ENCODE data around the gene SETBP1. TPM values are rescaled to one million over a fixed set of nuclear protein-coding genes. Genes with fewer than 3 reads are reported as not detected.

SETBP1 gene
- total and polyA plus RNA-seq, 2 of the 8 experiments (the other 6 are each of a cell fraction or from before 2014, with no cell fraction given), result 2.0 to 6.5 TPM

DNA sequence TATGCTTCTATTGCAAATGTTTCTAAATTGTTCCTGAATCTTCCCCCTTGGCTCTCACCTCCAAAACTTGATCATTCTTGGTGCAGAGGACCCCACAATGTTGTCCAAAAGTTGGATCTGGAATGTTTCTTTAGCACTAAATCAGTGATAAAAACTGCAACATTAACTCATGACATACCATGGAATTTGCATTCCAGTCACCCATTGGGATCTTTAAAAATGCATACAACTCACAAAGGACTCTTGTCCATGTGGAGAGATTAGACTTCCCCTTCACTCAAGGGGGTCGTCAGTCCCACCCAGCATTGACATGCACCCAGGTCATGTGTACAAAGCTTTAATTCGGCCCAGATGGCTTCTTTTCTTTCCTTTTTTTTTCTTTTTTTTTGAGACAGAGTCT is 169.3 kb downstream of the SETBP1 start:
- H4K8ac ChIP-seq (ENCODE audit: extremely low read depth, insufficient read depth, low read length), result no peak overlapping the region
- no peak overlapping the region for H2BK120ac ChIP-seq (replicated peaks; ENCODE audit: low read depth, low read length)
- H3K27ac ChIP-seq (ENCODE audit: low read depth, low read length), result no peak overlapping the region
- H3K23me2 ChIP-seq (ENCODE audit: low read depth, low read length), result no peaks in the 10 kb centered on the region
- 100% methylated on average over 1 of the region's 2 CpGs; no CpG with 5 or more reads in 1 of the 2 experiments for WGBS, 2 experiments (ENCODE audit: extremely low coverage in 1 of 2, insufficient coverage in 1 of 2, insufficient read length in 1 of 2, insufficient replicate concordance in 2 of 2, low coverage in 1 of 2, low lambda C conversion rate in 2 of 2, missing lambda C conversion rate in 1 of 2)
- H4K20me1 ChIP-seq (replicated peaks in 1 of 2; ENCODE audit: control insufficient read depth in 1 of 2, insufficient read depth in 2 of 2, low read length in 2 of 2), result no peaks in the 10 kb centered on the region
- H4K5ac ChIP-seq (ENCODE audit: insufficient read length, low read depth, low read length), result no peak overlapping the region
- H3K79me1 ChIP-seq (ENCODE audit: low read depth, low read length), result no peaks in the 10 kb centered on the region
- POLR2A ChIA-PET (ENCODE audit: partially characterized antibody), result no interaction called here
- no peaks in the 10 kb centered on the region for H3K36me3 ChIP-seq (ENCODE audit: control insufficient read depth in 2 of 4, insufficient read depth in 4 of 4, low read length in 3 of 4)
- H3K4me1 ChIP-seq (replicated peaks in 1 of 4; ENCODE audit: control insufficient read depth in 3 of 4, insufficient read depth in 4 of 4, low read length in 3 of 4), result peaks cover 0 to 5% (median under 1%) of the 10 kb centered on the region in 4 experiments; a peak in 3 of 7 replicates
- no peak overlapping the region for H3K4me3 ChIP-seq (ENCODE audit: extremely low read depth in 1 of 4, insufficient read depth in 2 of 4, low read depth in 3 of 4, low read length in 4 of 4)
- no peaks in the 10 kb centered on the region for H3K79me2 ChIP-seq (ENCODE audit: control insufficient read depth in 1 of 2, insufficient read depth in 2 of 2, low read length in 2 of 2)
- no peak overlapping the region for H2BK20ac ChIP-seq (ENCODE audit: low read length)
- FAIRE-seq, result no peak
- no peak overlapping the region for H2AK5ac ChIP-seq (ENCODE audit: low read depth, low read length)
- H2BK15ac ChIP-seq (ENCODE audit: low read length), result no peak overlapping the region
- CTCF ChIA-PET (ENCODE audit: partially characterized antibody), result no interaction called here
- no peak for DNase-seq (ENCODE audit: low read depth in 1 of 2, low spot score in 2 of 2)
- no peak overlapping the region for H3K4me2 ChIP-seq (ENCODE audit: insufficient read depth in 1 of 2, low read depth in 2 of 2, low read length in 2 of 2)
- no peak overlapping the region for H4K91ac ChIP-seq (replicated peaks; ENCODE audit: insufficient read length, low read length)
- no peak overlapping the region for H3K23ac ChIP-seq (ENCODE audit: insufficient read length)
- no peak overlapping the region for H2AFZ ChIP-seq (ENCODE audit: low read length)
- no peak overlapping the region for H3K18ac ChIP-seq (ENCODE audit: extremely low read depth, low read length)
- H3K56ac ChIP-seq (replicated peaks; ENCODE audit: insufficient read length, low read depth, low read length), result no peak overlapping the region
- H2BK5ac ChIP-seq (ENCODE audit: low read depth, low read length), result no peak overlapping the region
- H3K9ac ChIP-seq (replicated peaks in 1 of 4; ENCODE audit: extremely low read depth in 1 of 4, low read depth in 3 of 4, low read length in 3 of 4), result no peak overlapping the region
- no peaks in the 10 kb centered on the region for H3K9me3 ChIP-seq (ENCODE audit: insufficient read depth in 2 of 2, low read depth in 1 of 2, low read length in 1 of 2)
- no peak overlapping the region for H3K14ac ChIP-seq (ENCODE audit: insufficient read length)
- H3K4ac ChIP-seq (replicated peaks; ENCODE audit: insufficient read length, low read depth, low read length), result no peak overlapping the region
- H2BK12ac ChIP-seq (ENCODE audit: low read depth, low read length), result no peak overlapping the region
- TF ChIP-seq CEBPB (IDR thresholded peaks at IDR 0.05; ENCODE audit: low read depth, low read length), result no peak
- no peak for TF ChIP-seq EP300 (IDR thresholded peaks at IDR 0.05; ENCODE audit: borderline replicate concordance in 1 of 2, low read depth in 2 of 2, low read length in 2 of 2)
- TF ChIP-seq RBBP5 (IDR thresholded peaks at IDR 0.05; ENCODE audit: borderline replicate concordance, low read depth, low read length), result no peak
- TF ChIP-seq SUZ12 (IDR thresholded peaks at IDR 0.05; ENCODE audit: low read length), result no peak
- no peak for TF ChIP-seq CREB1 (IDR thresholded peaks at IDR 0.05)
- TF ChIP-seq GTF2F1 (IDR thresholded peaks at IDR 0.05; ENCODE audit: borderline replicate concordance, low read depth, low read length), result no peak
- TF ChIP-seq CTBP2 (IDR thresholded peaks at IDR 0.05; ENCODE audit: borderline replicate concordance, insufficient read depth, insufficient read length, low read length), result no peak
- H3K27me3 ChIP-seq (replicated peaks in 1 of 4; ENCODE audit: control insufficient read depth in 3 of 4, extremely low read depth in 1 of 4, insufficient read depth in 3 of 4, low read length in 3 of 4), result no peaks in the 10 kb centered on the region

Data from H1 (cell line).